ENCODE data around the gene TRMT1.

GRCh38 chr19:13112555-13112954, 4.0 kb downstream of the TRMT1 start:
- TF ChIP-seq CTCF (conservative IDR thresholded peaks at IDR 0.05; ENCODE audit: low read depth in 2 of 2): no peak
- no peak for TF ChIP-seq EZH2 (IDR thresholded peaks at IDR 0.05; ENCODE audit: low read depth, unreplicated experiment)
- no peak for TF ChIP-seq POLR2AphosphoS5 (IDR thresholded peaks at IDR 0.05; ENCODE audit: low read depth)
- no peak for TF ChIP-seq JUNB (IDR thresholded peaks at IDR 0.05; ENCODE audit: unreplicated experiment)
- no peak for TF ChIP-seq EZH2phosphoT487 (IDR thresholded peaks at IDR 0.05; ENCODE audit: unreplicated experiment)
- no peak for TF ChIP-seq ETS1 (IDR thresholded peaks at IDR 0.05)
- no peak for TF ChIP-seq REST (IDR thresholded peaks at IDR 0.05; ENCODE audit: unreplicated experiment)

Measured in GM23338 (cell line).